IPS-20b (cell line): ENCODE results near the gene PTGDR.

ENCODE experiments used
- H3K27ac ChIP-seq: one replicate; pipeline ENCODE4 v1.5.1; 2013; ENCODE audit warnings: low read length
- H3K27me3 ChIP-seq: 2 replicates; pipeline ENCODE4 v1.6.1; 2013; ENCODE audit warnings: mild to moderate bottlenecking, low read length, inconsistent platforms; ENCODE audit not compliant: insufficient read depth
- H3K36me3 ChIP-seq: 2 replicates; pipeline ENCODE4 v1.6.1; 2013; ENCODE audit warnings: low read depth, mild to moderate bottlenecking, inconsistent platforms, low read length, moderate library complexity; ENCODE audit not compliant: insufficient read depth
- H3K4me1 ChIP-seq: 2 replicates; pipeline ENCODE4 v1.6.1; 2013; ENCODE audit warnings: mild to moderate bottlenecking, control low read depth, inconsistent platforms, low read length, moderate library complexity; ENCODE audit not compliant: insufficient read depth
- H3K4me3 ChIP-seq: 2 replicates; pipeline ENCODE4 v1.5.1; 2013; ENCODE audit warnings: mild to moderate bottlenecking, low read length, inconsistent platforms
- H3K9ac ChIP-seq: 2 replicates; pipeline ENCODE4 v1.6.1; 2013; ENCODE audit warnings: low read depth, mild to moderate bottlenecking, inconsistent platforms, low read length, moderate library complexity
- H3K9me3 ChIP-seq: 2 replicates; pipeline ENCODE4 v1.6.1; 2013; ENCODE audit warnings: mild to moderate bottlenecking, low read depth, low read length, inconsistent platforms; ENCODE audit not compliant: insufficient read depth

The PTGDR gene

GRCh38 chr14:52266179-52266578, 1.3 kb upstream of the PTGDR start:
- no peaks in the 10 kb centered on the region for H3K36me3 ChIP-seq

GRCh38 chr14:52266782-52267181, 716 bp upstream of the PTGDR start:
- H3K27ac ChIP-seq, result no peak overlapping the region
- peaks cover 70% of the 10 kb centered on the region for H3K27me3 ChIP-seq
- H3K4me1 ChIP-seq, result 0 out of 2 replicates have a peak, but pooled peaks cover 2% of the 10 kb centered on the region
- no peak overlapping the region for H3K4me3 ChIP-seq
- H3K9ac ChIP-seq, result no peak overlapping the region
- no peaks in the 10 kb centered on the region for H3K36me3 ChIP-seq
- H3K9me3 ChIP-seq, result no peaks in the 10 kb centered on the region

More at GRCh38 chr14:52266179-52266578, 1.3 kb upstream of the PTGDR start:
- H3K4me1 ChIP-seq, result 0 out of 2 replicates have a peak, but pooled peaks cover 2% of the 10 kb centered on the region
- H3K27me3 ChIP-seq, result peaks cover 70% of the 10 kb centered on the region
- no peak overlapping the region for H3K9ac ChIP-seq
- no peak overlapping the region for H3K4me3 ChIP-seq
- H3K9me3 ChIP-seq, result no peaks in the 10 kb centered on the region
- no peak overlapping the region for H3K27ac ChIP-seq

- 0 out of 2 replicates have a peak, but pooled peaks cover 2% of the 10 kb centered on the region for H3K4me1 ChIP-seq
- no peaks in the 10 kb centered on the region for H3K9me3 ChIP-seq
- no peak overlapping the region for H3K27ac ChIP-seq
- H3K4me3 ChIP-seq, result peak overlapping the region; percentile 66
- no peaks in the 10 kb centered on the region for H3K36me3 ChIP-seq
- peak overlapping the region; percentile 28; the same call in 1 of the 2 replicates for H3K9ac ChIP-seq
- peaks cover 69% of the 10 kb centered on the region for H3K27me3 ChIP-seq
Measured at GRCh38 chr14:52268279-52269061, 972 bp downstream of the PTGDR start.

GRCh38 chr14:52269100-52269499, 1.6 kb downstream of the PTGDR start:
- Histone ChIP-seq H3K4me3 (peak overlapping the region; percentile 66; the same call in 1 of the 2 replicates), H3K9ac (no peak overlapping the region), H3K36me3 (no peaks in the 10 kb centered on the region), H3K27ac (no peak overlapping the region), H3K9me3 (no peaks in the 10 kb centered on the region), H3K4me1 (0 out of 2 replicates have a peak, but pooled peaks cover 2% of the 10 kb centered on the region), H3K27me3 (peaks cover 64% of the 10 kb centered on the region)

- peaks cover 62% of the 10 kb centered on the region for H3K27me3 ChIP-seq
- H3K27ac ChIP-seq, result no peak overlapping the region
- H3K9me3 ChIP-seq, result no peaks in the 10 kb centered on the region
- H3K4me1 ChIP-seq, result 0 out of 2 replicates have a peak, but pooled peaks cover 2% of the 10 kb centered on the region
- no peak overlapping the region for H3K4me3 ChIP-seq
- no peaks in the 10 kb centered on the region for H3K36me3 ChIP-seq
- no peak overlapping the region for H3K9ac ChIP-seq
Measured at GRCh38 chr14:52269982-52270381, 2.5 kb downstream of the PTGDR start.

GRCh38 chr14:52271538-52271937, 4.0 kb downstream of the PTGDR start:
- peaks cover 46% of the 10 kb centered on the region for H3K27me3 ChIP-seq
- no peak overlapping the region for H3K4me3 ChIP-seq
- H3K36me3 ChIP-seq, result no peaks in the 10 kb centered on the region
- H3K9me3 ChIP-seq, result no peaks in the 10 kb centered on the region
- H3K27ac ChIP-seq, result no peak overlapping the region
- H3K9ac ChIP-seq, result no peak overlapping the region
- peaks cover 7% of the 10 kb centered on the region; the same call in 1 of the 2 replicates for H3K4me1 ChIP-seq

- Histone ChIP-seq H3K4me1 (peaks cover 5% of the 10 kb centered on the region; the same call in 1 of the 2 replicates), H3K27me3 (peaks cover 38% of the 10 kb centered on the region), H3K9ac (no peak overlapping the region), H3K9me3 (no peaks in the 10 kb centered on the region), H3K27ac (no peak overlapping the region), H3K4me3 (no peak overlapping the region), H3K36me3 (no peaks in the 10 kb centered on the region)
Measured at GRCh38 chr14:52272375-52272774, 4.9 kb downstream of the PTGDR start.

- Histone ChIP-seq H3K27me3 (peaks cover 8% of the 10 kb centered on the region), H3K9me3 (no peaks in the 10 kb centered on the region), H3K4me1 (peaks cover 8% of the 10 kb centered on the region), H3K27ac (no peak overlapping the region), H3K4me3 (no peak overlapping the region), H3K36me3 (no peaks in the 10 kb centered on the region), H3K9ac (no peak overlapping the region)
Measured at GRCh38 chr14:52275372-52275771, 7.9 kb downstream of the PTGDR start.

- Histone ChIP-seq H3K9ac (no peak overlapping the region), H3K4me1 (peaks cover 8% of the 10 kb centered on the region), H3K36me3 (no peaks in the 10 kb centered on the region), H3K9me3 (no peaks in the 10 kb centered on the region), H3K27me3 (no peaks in the 10 kb centered on the region), H3K27ac (no peak overlapping the region), H3K4me3 (no peak overlapping the region)
Measured at GRCh38 chr14:52277552-52277951, 10.1 kb downstream of the PTGDR start.

GRCh38 chr14:52279408-52279807, 11.9 kb downstream of the PTGDR start:
- Histone ChIP-seq H3K36me3 (no peaks in the 10 kb centered on the region), H3K9ac (no peak overlapping the region), H3K27me3 (no peaks in the 10 kb centered on the region), H3K9me3 (no peaks in the 10 kb centered on the region), H3K27ac (no peak overlapping the region), H3K4me1 (peaks cover 8% of the 10 kb centered on the region), H3K4me3 (no peak overlapping the region)

GRCh38 chr14:52283099-52283498, 15.6 kb downstream of the PTGDR start:
- H3K9me3 ChIP-seq, result no peaks in the 10 kb centered on the region
- H3K9ac ChIP-seq, result no peak overlapping the region
- H3K4me3 ChIP-seq, result no peak overlapping the region
- H3K27me3 ChIP-seq, result no peaks in the 10 kb centered on the region
- H3K27ac ChIP-seq, result no peak overlapping the region
- H3K36me3 ChIP-seq, result no peaks in the 10 kb centered on the region
- peaks cover 3% of the 10 kb centered on the region for H3K4me1 ChIP-seq
